Activated CD8-positive, alpha-beta T cell treated with anti-CD3 and anti-CD28 coated beads for 36 hours (primary cell): Measurements from ENCODE around the gene FADD. TPM values are rescaled to one million over a fixed set of nuclear protein-coding genes. Genes with fewer than 3 reads are reported as not detected.

Source experiments
- ATAC-seq: fragments of 200-7000 bp; cut with Tn5 transposase; one replicate; pipeline ENCODE4 v1.10.0; 2021; ENCODE audit warnings: mild to moderate bottlenecking, moderate library complexity
- CTCF ChIA-PET: fragments of 350-600 bp; sonication (Branson Sonifier 250); formaldehyde crosslinking; loops from one replicate; lab custom pipeline; 2021; ENCODE audit warnings: antibody characterized with exemption; lab: Charles Lee
- POLR2A ChIA-PET: fragments of 350-600 bp; sonication (Branson Sonifier 250); formaldehyde crosslinking; loops from one replicate; lab custom pipeline; 2021; ENCODE audit warnings: antibody characterized with exemption; lab: Charles Lee
- DNase-seq: peaks from one replicate; pipeline ENCODE4 v3.0.0-alpha.2; 2020
- H3K27ac Mint-ChIP-seq: one replicate; pipeline ENCODE4 v1.8.0; 2021; ENCODE audit warnings: mild to moderate bottlenecking, mixed read lengths
- H3K27me3 Mint-ChIP-seq: one replicate; pipeline ENCODE4 v1.8.0; 2021; ENCODE audit warnings: mixed read lengths
- H3K36me3 Mint-ChIP-seq: one replicate; pipeline ENCODE4 v1.8.0; 2021; ENCODE audit warnings: low read depth, mixed read lengths
- H3K4me1 Mint-ChIP-seq: one replicate; pipeline ENCODE4 v1.8.0; 2021; ENCODE audit warnings: low read depth, mixed read lengths
- H3K4me3 Mint-ChIP-seq: one replicate; pipeline ENCODE4 v1.8.0; 2021; ENCODE audit warnings: mild to moderate bottlenecking, moderate library complexity, mixed read lengths
- H3K9me3 Mint-ChIP-seq: one replicate; pipeline ENCODE4 v1.8.0; 2021; ENCODE audit warnings: mixed read lengths
- intact Hi-C: fragments of 100-400 bp; cut with micrococcal nuclease; formaldehyde crosslinking; loops from one replicate; pipeline ENCODE4 v1.10.0; 2022
- total RNA-seq, 2 experiments: library from RNA; stranded (reverse); gene quantifications; one replicate each; pipeline ENCODE4 v1.2.3, GENCODE V29; 2021
- TF ChIP-seq, protein P1 (sequence below): fragments of 200-600 bp; IDR thresholded peaks from one replicate; pipeline ENCODE4 v1.8.0; 2022; ENCODE audit warnings: antibody characterized with exemption, mild to moderate bottlenecking

The FADD gene
- total RNA-seq, 2 experiments from 2014 or later = 27.6 to 29.6 TPM

DNA sequence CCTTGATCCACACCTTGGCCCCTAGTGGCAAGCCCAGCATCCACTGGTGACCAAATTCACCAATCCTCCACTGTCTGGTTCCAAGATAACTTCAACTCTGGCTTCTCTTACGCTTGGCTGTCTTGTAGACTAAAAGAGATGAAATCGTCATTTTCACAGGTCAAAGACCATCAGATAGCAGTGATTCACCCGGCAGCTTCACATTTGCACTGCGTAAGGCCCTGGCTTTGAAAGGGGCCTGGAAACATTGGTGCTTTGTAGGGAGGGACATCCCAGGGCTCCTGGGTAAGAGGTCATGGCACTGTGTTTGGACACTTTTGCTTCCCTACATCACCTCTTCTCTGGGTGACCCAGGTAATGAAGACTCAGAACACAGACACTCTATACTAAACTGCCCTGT lies 30.1 kb upstream of the FADD start:
- no peak for DNase-seq
- Mint-ChIP-seq H3K4me3 (no peak overlapping the region), H3K27ac (no peak overlapping the region), H3K36me3 (no peaks in the 10 kb centered on the region), H3K27me3 (peaks cover 3% of the 10 kb centered on the region), H3K9me3 (no peaks in the 10 kb centered on the region), H3K4me1 (no peaks in the 10 kb centered on the region)
- ChIA-PET POLR2A (no interaction called here), CTCF (no interaction called here)
- TF ChIP-seq, protein P1, sequence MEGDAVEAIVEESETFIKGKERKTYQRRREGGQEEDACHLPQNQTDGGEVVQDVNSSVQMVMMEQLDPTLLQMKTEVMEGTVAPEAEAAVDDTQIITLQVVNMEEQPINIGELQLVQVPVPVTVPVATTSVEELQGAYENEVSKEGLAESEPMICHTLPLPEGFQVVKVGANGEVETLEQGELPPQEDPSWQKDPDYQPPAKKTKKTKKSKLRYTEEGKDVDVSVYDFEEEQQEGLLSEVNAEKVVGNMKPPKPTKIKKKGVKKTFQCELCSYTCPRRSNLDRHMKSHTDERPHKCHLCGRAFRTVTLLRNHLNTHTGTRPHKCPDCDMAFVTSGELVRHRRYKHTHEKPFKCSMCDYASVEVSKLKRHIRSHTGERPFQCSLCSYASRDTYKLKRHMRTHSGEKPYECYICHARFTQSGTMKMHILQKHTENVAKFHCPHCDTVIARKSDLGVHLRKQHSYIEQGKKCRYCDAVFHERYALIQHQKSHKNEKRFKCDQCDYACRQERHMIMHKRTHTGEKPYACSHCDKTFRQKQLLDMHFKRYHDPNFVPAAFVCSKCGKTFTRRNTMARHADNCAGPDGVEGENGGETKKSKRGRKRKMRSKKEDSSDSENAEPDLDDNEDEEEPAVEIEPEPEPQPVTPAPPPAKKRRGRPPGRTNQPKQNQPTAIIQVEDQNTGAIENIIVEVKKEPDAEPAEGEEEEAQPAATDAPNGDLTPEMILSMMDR = no peak
- ATAC-seq = no peak
- intact Hi-C loops = no loop called here

DNA sequence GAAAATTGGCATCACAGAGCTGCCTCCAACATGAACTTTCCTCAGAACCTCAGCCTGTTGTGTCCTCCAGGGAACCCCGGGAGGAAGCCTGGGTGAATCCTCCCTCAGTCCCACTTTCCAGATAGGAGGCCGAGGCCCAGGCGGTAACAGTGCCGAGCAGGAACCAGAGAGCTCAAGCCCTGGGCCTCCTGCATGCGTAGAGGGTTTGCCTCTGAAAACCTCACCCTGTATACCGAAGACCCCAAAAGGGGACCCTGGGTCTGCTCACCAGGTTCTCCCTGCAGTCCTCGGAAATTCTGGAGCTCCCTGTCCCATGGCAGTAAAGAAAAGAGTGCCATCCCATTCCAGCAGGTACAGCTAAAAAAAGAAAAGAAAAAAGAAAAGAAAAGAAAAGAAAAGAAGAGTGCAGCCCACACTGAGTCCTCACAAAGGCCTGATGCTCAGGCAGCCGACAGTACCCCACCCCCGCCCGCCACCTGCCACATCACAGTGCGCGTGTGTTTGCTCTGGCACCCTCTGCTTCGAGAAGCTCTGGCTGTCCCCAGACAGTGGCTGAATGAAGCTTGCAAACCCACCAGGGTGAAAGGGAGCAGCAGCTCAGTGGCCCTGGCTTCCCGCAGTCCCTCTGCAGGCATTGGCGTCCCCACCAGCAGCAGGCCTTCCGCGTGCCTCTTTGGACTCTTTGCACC lies 28.4 kb upstream of the FADD start:
- DNase-seq (no peak), ATAC-seq (no peak)
- intact Hi-C loops = no loop called here
- TF ChIP-seq, protein P1 = no peak
- Mint-ChIP-seq H3K27ac (no peak overlapping the region), H3K36me3 (no peaks in the 10 kb centered on the region), H3K9me3 (no peaks in the 10 kb centered on the region), H3K4me1 (no peaks in the 10 kb centered on the region), H3K27me3 (no peaks in the 10 kb centered on the region), H3K4me3 (no peak overlapping the region)
- POLR2A ChIA-PET = no interaction called here
- CTCF ChIA-PET = no interaction called here

DNA sequence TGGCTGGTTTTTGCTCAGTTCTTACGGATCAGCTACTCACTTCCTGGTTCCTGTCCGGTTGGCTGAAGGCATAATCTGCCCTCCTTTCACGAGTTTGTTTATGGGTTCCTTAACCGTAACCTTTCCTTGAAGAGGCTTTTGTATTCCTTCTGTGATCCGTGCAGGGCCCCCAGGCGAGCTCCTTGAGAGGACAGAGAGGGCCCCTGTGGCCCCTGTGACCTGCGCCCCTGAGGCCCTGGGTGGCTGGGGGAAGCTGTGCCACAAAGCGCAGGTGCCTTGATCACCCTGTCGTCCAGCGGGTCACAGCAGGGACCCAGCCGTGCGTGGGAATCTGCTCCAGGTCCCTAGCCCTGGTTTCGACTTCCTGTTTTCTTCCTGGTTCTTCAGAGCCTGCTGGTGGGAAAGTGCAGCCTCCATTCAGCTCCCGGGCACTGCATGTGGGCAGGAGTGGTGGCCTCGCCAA lies 27.8 kb upstream of the FADD start:
- TF ChIP-seq, protein P1 = no peak
- DNase-seq (no peak), ATAC-seq (no peak)
- no peaks in the 10 kb centered on the region for H3K27me3 Mint-ChIP-seq
- ChIA-PET CTCF (no interaction called here), POLR2A (no interaction called here)
- H3K4me3 Mint-ChIP-seq = no peak overlapping the region
- H3K36me3 Mint-ChIP-seq = no peaks in the 10 kb centered on the region
- intact Hi-C loops = no loop called here
- no peak overlapping the region for H3K27ac Mint-ChIP-seq
- H3K4me1 Mint-ChIP-seq = no peaks in the 10 kb centered on the region
- H3K9me3 Mint-ChIP-seq = no peaks in the 10 kb centered on the region

DNA sequence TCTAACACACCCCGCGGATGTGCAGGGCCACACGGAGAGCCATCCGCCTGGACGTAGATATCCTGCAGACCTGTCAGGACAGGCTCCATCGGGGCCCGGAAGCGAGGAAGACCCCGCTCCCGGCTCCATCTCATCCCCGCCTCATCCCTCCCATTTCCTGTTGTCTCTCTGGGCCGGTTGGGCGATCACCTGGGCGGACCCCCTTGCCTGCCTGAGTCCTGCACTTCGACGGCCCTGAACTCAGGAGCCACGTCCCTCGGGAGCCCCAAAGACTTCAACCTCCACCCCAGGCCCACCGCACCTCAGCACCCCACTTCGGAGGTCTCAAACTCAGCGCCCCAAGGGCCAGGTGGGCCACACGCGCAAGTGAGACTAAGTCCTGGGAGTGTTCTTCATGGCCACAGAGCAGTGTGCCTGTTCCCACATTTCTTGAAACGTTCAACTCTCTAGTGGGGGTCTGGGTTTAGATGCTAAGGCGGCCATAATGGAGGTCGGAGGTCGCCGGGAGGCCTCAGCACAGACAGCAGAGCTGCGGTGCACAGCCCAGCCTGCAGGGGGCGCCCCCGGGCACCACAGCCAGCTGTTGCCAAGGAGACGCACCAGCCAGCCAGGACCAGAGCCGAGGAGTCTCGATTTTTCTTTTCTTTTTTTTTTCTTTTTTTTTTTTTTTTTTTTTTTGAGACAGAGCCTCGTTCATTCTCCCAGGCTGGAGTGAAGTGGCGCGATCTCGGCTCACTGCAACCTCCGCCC lies 26.0 kb upstream of the FADD start:
- intact Hi-C loops = no loop called here
- Mint-ChIP-seq H3K4me1 (no peaks in the 10 kb centered on the region), H3K27me3 (no peaks in the 10 kb centered on the region), H3K9me3 (no peaks in the 10 kb centered on the region), H3K36me3 (no peaks in the 10 kb centered on the region), H3K27ac (no peak overlapping the region), H3K4me3 (no peak overlapping the region)
- DNase-seq = peak; percentile 73
- POLR2A ChIA-PET = no interaction called here
- TF ChIP-seq, protein P1 = peak; percentile 83
- CTCF ChIA-PET = interaction anchor here (1.1 kb wide), 1 partner anchor 29 kb away, joined by 4 read pairs; no protein-coding TSS in a partner anchor
- ATAC-seq = peak; percentile 87

DNA sequence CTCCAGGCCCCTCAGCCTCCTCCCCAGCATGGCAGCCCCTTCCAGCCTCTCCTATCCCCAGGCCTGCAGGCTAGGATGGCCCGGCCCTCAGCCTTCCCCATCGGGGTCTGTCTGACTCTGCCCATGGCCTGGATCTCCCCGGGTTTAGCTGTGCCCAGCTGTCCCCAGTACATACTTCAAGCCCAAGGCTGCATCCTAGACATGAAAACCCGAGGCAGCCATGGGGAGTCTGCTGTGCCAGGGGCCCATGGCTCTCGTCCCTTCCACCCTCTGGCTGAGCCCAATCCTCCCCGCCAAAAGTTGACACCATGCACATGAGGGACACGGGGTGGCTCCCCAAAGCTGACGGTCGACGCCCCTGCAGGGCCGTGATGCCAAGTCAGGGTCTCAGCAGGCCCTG lies 22.2 kb upstream of the FADD start:
- Mint-ChIP-seq H3K36me3 (no peaks in the 10 kb centered on the region), H3K4me3 (no peak overlapping the region), H3K4me1 (no peaks in the 10 kb centered on the region), H3K27me3 (no peaks in the 10 kb centered on the region), H3K9me3 (no peaks in the 10 kb centered on the region), H3K27ac (no peak overlapping the region)
- ChIA-PET CTCF (no interaction called here), POLR2A (no interaction called here)
- DNase-seq (no peak), ATAC-seq (no peak)
- TF ChIP-seq, protein P1 = no peak
- intact Hi-C loops = no loop called here
